ENCODE measurements around the gene ZNF284.

ZNF284 gene

GRCh38 chr19:44061038-44061437, 10.9 kb upstream of the ZNF284 start:
- Histone ChIP-seq H3K9me3 (peaks cover 4 to 57% (median 35%) of the 10 kb centered on the region in 3 donors), H3K27me3 (no peaks in the 10 kb centered on the region), H3K4me3 (no peak overlapping the region), H3K4me1 (no peaks in the 10 kb centered on the region), H3K36me3 (peaks cover 86 to 97% (median 93%) of the 10 kb centered on the region in 3 donors), H3K27ac (no peak overlapping the region)
- no peak for DNase-seq
- TF ChIP-seq, protein P1, sequence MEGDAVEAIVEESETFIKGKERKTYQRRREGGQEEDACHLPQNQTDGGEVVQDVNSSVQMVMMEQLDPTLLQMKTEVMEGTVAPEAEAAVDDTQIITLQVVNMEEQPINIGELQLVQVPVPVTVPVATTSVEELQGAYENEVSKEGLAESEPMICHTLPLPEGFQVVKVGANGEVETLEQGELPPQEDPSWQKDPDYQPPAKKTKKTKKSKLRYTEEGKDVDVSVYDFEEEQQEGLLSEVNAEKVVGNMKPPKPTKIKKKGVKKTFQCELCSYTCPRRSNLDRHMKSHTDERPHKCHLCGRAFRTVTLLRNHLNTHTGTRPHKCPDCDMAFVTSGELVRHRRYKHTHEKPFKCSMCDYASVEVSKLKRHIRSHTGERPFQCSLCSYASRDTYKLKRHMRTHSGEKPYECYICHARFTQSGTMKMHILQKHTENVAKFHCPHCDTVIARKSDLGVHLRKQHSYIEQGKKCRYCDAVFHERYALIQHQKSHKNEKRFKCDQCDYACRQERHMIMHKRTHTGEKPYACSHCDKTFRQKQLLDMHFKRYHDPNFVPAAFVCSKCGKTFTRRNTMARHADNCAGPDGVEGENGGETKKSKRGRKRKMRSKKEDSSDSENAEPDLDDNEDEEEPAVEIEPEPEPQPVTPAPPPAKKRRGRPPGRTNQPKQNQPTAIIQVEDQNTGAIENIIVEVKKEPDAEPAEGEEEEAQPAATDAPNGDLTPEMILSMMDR (IDR thresholded peaks at IDR 0.05): no peak
- intact Hi-C loops (cut with DNase I; ENCODE audit: low total_unique reads): no loop called here

GRCh38 chr19:44066305-44066704, 5.7 kb upstream of the ZNF284 start:
- no peak for DNase-seq
- no peak overlapping the region for H3K27ac ChIP-seq
- H3K36me3 ChIP-seq: peaks cover 68 to 73% (median 70%) of the 10 kb centered on the region in 3 donors
- H3K4me1 ChIP-seq: peaks cover 0 to 2% (median 0%) of the 10 kb centered on the region in 4 donors
- H3K9me3 ChIP-seq: peaks cover 12 to 68% (median 56%) of the 10 kb centered on the region in 3 donors
- H3K4me3 ChIP-seq: no peak overlapping the region
- no peaks in the 10 kb centered on the region for H3K27me3 ChIP-seq
- TF ChIP-seq, protein P1 (IDR thresholded peaks at IDR 0.05): no peak
- intact Hi-C loops (cut with DNase I; ENCODE audit: low total_unique reads): no loop called here

- H3K27me3 ChIP-seq: no peaks in the 10 kb centered on the region
- H3K4me1 ChIP-seq: peaks cover 0 to 13% (median 8%) of the 10 kb centered on the region in 4 donors
- intact Hi-C loops (cut with DNase I; ENCODE audit: low total_unique reads): no loop called here
- no peak for DNase-seq
- TF ChIP-seq, protein P1 (IDR thresholded peaks at IDR 0.05): no peak
- H3K27ac ChIP-seq: no peak overlapping the region
- no peak overlapping the region for H3K4me3 ChIP-seq
- peaks cover 8 to 41% (median 37%) of the 10 kb centered on the region in 3 donors for H3K9me3 ChIP-seq
- H3K36me3 ChIP-seq: peaks cover 37 to 42% (median 39%) of the 10 kb centered on the region in 3 donors
Observed at GRCh38 chr19:44069415-44069814, 2.5 kb upstream of the ZNF284 start.

GRCh38 chr19:44072543-44073401, 813 bp downstream of the ZNF284 start:
- Histone ChIP-seq H3K27me3 (no peaks in the 10 kb centered on the region), H3K9me3 (peaks cover 0 to 8% (median 5%) of the 10 kb centered on the region in 3 donors), H3K27ac (peak overlapping the region; percentile 50 to 70), H3K4me1 (peaks cover 0 to 13% (median 8%) of the 10 kb centered on the region in 4 donors), H3K4me3 (peak overlapping the region; percentile 55 to 71), H3K36me3 (peaks cover 12 to 18% (median 16%) of the 10 kb centered on the region in 3 donors)
- intact Hi-C loops (cut with DNase I; ENCODE audit: low total_unique reads): no loop called here
- TF ChIP-seq, protein P1 (IDR thresholded peaks at IDR 0.05): no peak
- DNase-seq: no peak

DNA sequence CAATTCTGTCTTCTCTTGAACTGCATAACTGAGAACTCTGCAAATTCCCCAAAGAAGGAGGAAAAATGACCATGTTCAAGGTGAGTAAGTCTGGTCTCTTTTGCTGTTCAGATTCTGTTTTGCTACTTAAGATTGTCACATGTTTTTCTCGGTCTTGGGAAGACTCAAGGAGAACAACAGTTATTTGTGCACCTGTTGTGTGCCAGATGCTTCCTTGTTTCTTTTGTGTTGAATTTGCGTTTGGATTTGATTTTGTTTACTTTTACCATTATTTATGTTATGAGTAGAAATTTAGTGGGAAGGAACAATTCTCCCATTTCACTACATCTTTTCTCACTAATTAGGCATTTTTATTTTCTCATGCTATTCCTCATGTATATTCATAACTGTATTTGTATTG, 4.4 kb downstream of the ZNF284 start:
- intact Hi-C loops (cut with DNase I; ENCODE audit: low total_unique reads): no loop called here
- TF ChIP-seq, protein P1 (IDR thresholded peaks at IDR 0.05): no peak
- no peaks in the 10 kb centered on the region for H3K9me3 ChIP-seq
- H3K27me3 ChIP-seq: no peaks in the 10 kb centered on the region
- no peak overlapping the region for H3K27ac ChIP-seq
- DNase-seq: no peak
- H3K36me3 ChIP-seq: peaks cover 24 to 47% (median 45%) of the 10 kb centered on the region in 3 donors
- peaks cover 0 to 11% (median 8%) of the 10 kb centered on the region in 4 donors for H3K4me1 ChIP-seq
- H3K4me3 ChIP-seq: no peak overlapping the region

Measured in tibial artery (tissue), 4 donors.